K562 (cell line): ENCODE results near the gene TBL1X. TPM values are rescaled to one million over a fixed set of nuclear protein-coding genes. Genes with fewer than 3 reads are reported as not detected.

ENCODE experiments used
- ATF7 ChIP-seq: fragments of 450-650 bp; IDR thresholded peaks from 2 replicates; pipeline ENCODE4 v1.7.1; 2014; ENCODE audit warnings: mild to moderate bottlenecking, moderate library complexity
- MEF2D ChIP-seq: conservative IDR thresholded peaks from 2 replicates; pipeline ENCODE4 v1.6.1; 2016; ENCODE audit warnings: low read depth, missing genetic modification characterization, missing compliant biosample characterization
- MGA ChIP-seq: fragments of 450-650 bp; IDR thresholded peaks from 2 replicates; pipeline ENCODE4 v1.6.1; 2016; ENCODE audit warnings: mild to moderate bottlenecking, moderate library complexity
- polyA plus RNA-seq, 8 experiments: library from polyadenylated mRNA; depleted of rRNA in 4 of 8; stranded (reverse) in 5 of 8; unstranded in 3 of 8; fragments of >200 nt; fragmentation: Nextera tagmentation in 2 of 8; fragmentation: Illumina TruSeq in 1 of 8; extraction: Ambion mirVana in 2 of 8; extraction: Trizol in 1 of 8; gene quantifications; 2 replicates each; pipeline versions ENCODE4 v1.2.1 to v1.2.3, GENCODE V29; 2011 to 2014; ENCODE audit warnings: inconsistent platforms in 1 of 8, missing spikeins in 1 of 8
- total RNA-seq, 7 experiments: library from RNA; depleted of rRNA in 6 of 7; stranded (reverse); fragments of >200 nt in 6 of 7; fragmentation: Illumina TruSeq in 2 of 7; extraction: Trizol in 2 of 7; gene quantifications; 2 replicates each; pipeline versions ENCODE4 v1.2.1 to v1.2.3, GENCODE V29; 2011 to 2021; ENCODE audit warnings: low replicate concordance in 1 of 7

The TBL1X gene
- total and polyA plus RNA-seq, 9 of the 15 experiments (the other 6 are each of a cell fraction or from before 2014, with no cell fraction given), result 6.0 to 49.6 (median 19.7) TPM

- no peak for TF ChIP-seq MGA
- no peak for TF ChIP-seq ATF7
- TF ChIP-seq MEF2D, result no peak
- TF ChIP-seq, all 486 proteins: peak for 0
These were observed 128.9 kb downstream of the TBL1X start (continued) for GRCh38 chrX:9593756-9594155.
